Chondrocyte (in vitro differentiated cells): ENCODE measurements around the gene NR1I2. TPM values are rescaled to one million over a fixed set of nuclear protein-coding genes. Genes with fewer than 3 reads are reported as not detected.

Experiments
- DNase-seq: peaks from one replicate; pipeline ENCODE4 v3.0.0; 2021; ENCODE audit warnings: mixed read lengths, low spot score
- H3K27ac Mint-ChIP-seq: one replicate; pipeline ENCODE4 v1.8.0; 2021; ENCODE audit warnings: mild to moderate bottlenecking, moderate library complexity, mixed read lengths; ENCODE audit not compliant: unreplicated experiment
- H3K27me3 Mint-ChIP-seq: 2 replicates; pipeline ENCODE4 v1.8.0; 2021; ENCODE audit warnings: low read depth, mixed read lengths
- H3K36me3 Mint-ChIP-seq: 2 replicates; pipeline ENCODE4 v1.8.0; 2021; ENCODE audit warnings: low read depth, mixed read lengths
- H3K4me1 Mint-ChIP-seq: 2 replicates; pipeline ENCODE4 v1.8.0; 2021; ENCODE audit warnings: low read depth, mild to moderate bottlenecking, mixed read lengths
- H3K4me3 Mint-ChIP-seq: one replicate; pipeline ENCODE4 v1.8.0; 2021; ENCODE audit warnings: mild to moderate bottlenecking, moderate library complexity, mixed read lengths; ENCODE audit not compliant: unreplicated experiment
- H3K9me3 Mint-ChIP-seq: 2 replicates; pipeline ENCODE4 v1.8.0; 2021; ENCODE audit warnings: low read depth, mixed read lengths
- CTCF ChIP-seq: fragments of 200-600 bp; sonication (generic); IDR thresholded peaks from 2 replicates; pipeline ENCODE4 v1.5.0; 2021; ENCODE audit warnings: antibody characterized with exemption, mild to moderate bottlenecking, moderate library complexity
- long read RNA-seq: library from polyadenylated mRNA; stranded (forward); transcript quantifications from one replicate; pipeline ENCODE4 v2.0.0, GENCODE V29; 2021
- total RNA-seq: library from RNA; stranded (reverse); gene quantifications from 3 replicates; pipeline ENCODE4 v1.2.1, GENCODE V29; 2021

The NR1I2 gene
- not detected in 3 replicates for total RNA-seq
- long read RNA-seq = 0 reads

DNA sequence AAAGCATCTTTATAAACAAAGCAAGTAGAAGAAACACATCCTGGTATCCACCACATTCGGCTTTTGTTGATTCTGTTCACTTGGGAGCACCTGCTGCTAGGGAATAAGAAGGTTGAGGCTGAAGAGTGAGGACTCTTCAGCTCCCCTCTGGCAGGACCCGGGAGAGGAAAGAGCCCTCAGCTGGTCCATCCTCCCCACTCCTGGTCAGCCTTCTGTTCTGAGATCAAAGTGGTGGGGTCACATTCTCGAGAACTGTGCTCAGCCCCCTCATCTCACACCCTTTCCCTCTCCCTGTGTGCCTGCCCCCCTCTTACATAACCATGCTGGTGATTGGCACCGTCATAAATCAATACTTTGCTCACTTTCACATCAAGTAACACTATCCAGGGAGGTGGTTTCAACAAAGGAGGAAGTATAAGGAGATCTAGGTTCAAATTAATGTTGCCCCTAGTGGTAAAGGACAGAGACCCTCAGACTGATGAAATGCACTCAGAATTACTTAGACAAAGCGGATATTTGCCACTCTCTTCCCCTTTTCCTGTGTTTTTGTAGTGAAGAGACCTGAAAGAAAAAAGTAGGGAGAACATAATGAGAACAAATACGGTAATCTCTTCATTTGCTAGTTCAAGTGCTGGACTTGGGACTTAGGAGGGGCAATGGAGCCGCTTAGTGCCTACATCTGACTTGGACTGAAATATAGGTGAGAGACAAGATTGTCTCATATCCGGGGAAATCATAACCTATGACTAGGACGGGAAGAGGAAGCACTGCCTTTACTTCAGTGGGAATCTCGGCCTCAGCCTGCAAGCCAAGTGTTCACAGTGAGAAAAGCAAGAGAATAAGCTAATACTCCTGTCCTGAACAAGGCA, at the start of gene NR1I2:
Gene NR1I2 (plus strand): TSS at position 772 of the 869 bp plus-strand sequence.
- Mint-ChIP-seq H3K27me3 (no peaks in the 10 kb centered on the region), H3K4me1 (peaks cover 4% of the 10 kb centered on the region), H3K9me3 (peaks cover under 1% of the 10 kb centered on the region), H3K36me3 (no peaks in the 10 kb centered on the region), H3K4me3 (no peak within 1 kb of the TSS), H3K27ac (no peak within 1 kb of the TSS)
- no peak for DNase-seq
- TF ChIP-seq CTCF = no peak

DNA sequence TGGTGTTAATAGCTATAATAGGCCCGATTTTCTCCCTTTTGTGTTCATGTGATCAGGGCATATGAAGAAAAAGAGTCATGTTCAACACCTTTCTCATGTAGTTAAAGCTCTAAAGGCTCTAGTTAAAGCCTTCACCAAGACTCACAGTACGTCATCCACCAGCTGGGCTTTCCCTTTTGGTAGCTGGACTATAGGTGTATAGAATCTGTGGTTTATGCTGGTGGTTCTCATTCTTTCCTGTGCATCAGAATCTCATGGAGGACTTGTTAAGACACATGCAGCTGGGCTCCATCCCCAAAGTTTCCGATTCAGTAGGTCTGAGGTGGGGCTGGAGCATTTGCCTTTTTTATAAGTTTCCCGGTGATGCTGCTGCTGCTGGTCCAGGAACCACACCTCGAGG, 48.1 kb upstream of the NR1I2 start:
- H3K4me3 Mint-ChIP-seq = no peak overlapping the region
- H3K27me3 Mint-ChIP-seq = no peaks in the 10 kb centered on the region
- no peaks in the 10 kb centered on the region for H3K36me3 Mint-ChIP-seq
- no peak for TF ChIP-seq CTCF
- H3K27ac Mint-ChIP-seq = no peak overlapping the region
- DNase-seq = no peak
- H3K4me1 Mint-ChIP-seq = peaks cover 9% of the 10 kb centered on the region
- H3K9me3 Mint-ChIP-seq = no peaks in the 10 kb centered on the region

- Mint-ChIP-seq H3K27me3 (no peaks in the 10 kb centered on the region), H3K4me1 (no peaks in the 10 kb centered on the region), H3K27ac (no peak overlapping the region), H3K9me3 (no peaks in the 10 kb centered on the region), H3K36me3 (no peaks in the 10 kb centered on the region), H3K4me3 (no peak overlapping the region)
- no peak for TF ChIP-seq CTCF
- no peak for DNase-seq
Measured at GRCh38 chr3:119738741-119739140, 43.2 kb upstream of the NR1I2 start.

DNA sequence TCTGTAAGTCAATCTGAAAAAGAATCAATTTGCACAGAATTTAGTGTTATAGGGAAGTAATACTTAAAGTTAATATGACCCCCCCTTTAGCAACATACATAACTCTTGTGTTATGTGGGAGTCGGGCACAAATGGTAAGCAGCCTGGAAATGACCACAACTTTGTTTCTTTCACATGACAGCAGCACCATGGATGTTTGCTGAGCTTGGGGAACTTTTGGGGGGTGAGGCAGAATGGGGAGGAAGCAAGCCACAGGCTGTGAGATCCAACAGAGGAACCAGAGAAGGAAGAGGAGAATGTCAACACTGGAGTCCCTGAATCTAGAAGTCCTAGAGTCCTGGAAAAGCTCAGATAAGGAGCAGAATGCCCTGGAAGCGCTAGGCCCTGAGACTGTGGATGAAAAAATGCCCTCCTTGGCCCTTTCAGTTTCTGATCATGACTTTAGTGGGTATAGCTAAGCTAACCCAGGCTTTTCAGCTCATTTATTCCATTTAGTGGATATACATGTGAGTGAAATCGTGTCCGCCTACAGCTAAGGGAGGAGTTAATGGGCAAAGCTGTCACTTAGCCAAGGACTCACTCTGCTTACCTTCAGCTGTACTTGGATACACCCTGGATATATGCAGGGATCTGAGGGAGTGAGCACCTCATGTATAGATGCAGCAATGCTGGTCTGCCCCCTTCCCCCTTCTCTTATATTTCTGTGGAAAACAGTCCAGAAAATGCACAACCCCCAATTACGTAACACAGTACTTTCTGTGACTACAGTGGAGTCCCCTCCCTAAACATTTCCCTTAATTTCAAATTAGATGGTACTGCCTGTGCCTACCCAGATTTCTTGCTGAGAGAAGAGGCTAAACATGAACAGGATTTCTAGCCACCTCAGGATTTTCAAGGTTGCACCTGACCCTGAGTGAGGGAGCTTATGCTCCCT, 40.0 kb upstream of the NR1I2 start:
- no peaks in the 10 kb centered on the region for H3K9me3 Mint-ChIP-seq
- H3K27ac Mint-ChIP-seq = no peak overlapping the region
- TF ChIP-seq CTCF = no peak
- H3K4me1 Mint-ChIP-seq = no peaks in the 10 kb centered on the region
- no peaks in the 10 kb centered on the region for H3K27me3 Mint-ChIP-seq
- no peaks in the 10 kb centered on the region for H3K36me3 Mint-ChIP-seq
- no peak overlapping the region for H3K4me3 Mint-ChIP-seq
- DNase-seq = no peak

DNA sequence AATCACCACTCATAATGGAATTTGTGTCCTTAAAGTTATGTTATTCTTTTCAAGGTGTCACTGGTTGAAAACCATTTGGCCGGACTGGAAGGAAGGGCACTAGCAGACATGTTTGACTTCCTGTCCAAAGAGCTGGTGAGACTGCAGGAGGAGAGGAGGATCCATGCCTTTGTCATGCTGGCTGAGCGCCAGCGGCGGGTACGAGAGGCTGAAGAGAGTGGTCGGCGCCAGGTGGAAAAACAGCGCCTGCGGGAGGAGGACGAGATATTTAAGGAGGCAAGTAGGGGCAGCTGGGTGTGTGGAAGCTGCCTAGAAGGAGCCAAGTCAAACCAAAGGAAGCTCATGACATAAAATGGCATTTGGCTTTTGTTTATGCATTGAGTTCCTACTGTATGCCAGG, 38.0 kb upstream of the NR1I2 start:
- no peaks in the 10 kb centered on the region for H3K36me3 Mint-ChIP-seq

More for the DNA sequence above, 38.0 kb upstream of the NR1I2 start:
- no peak for DNase-seq
- no peak for TF ChIP-seq CTCF
- Mint-ChIP-seq H3K4me1 (no peaks in the 10 kb centered on the region), H3K27ac (no peak overlapping the region), H3K9me3 (no peaks in the 10 kb centered on the region), H3K4me3 (no peak overlapping the region), H3K27me3 (no peaks in the 10 kb centered on the region)
